Prostate gland (tissue), 2 donors: ENCODE measurements around the gene GRAMD1B.

Experiments used
- CTCF ChIP-seq, 4 experiments: fragments of 200-600 bp in 2 of 4; fragments of 450-650 bp in 2 of 4; sonication (generic) in 2 of 4; IDR thresholded peaks; 1 replicate in 3 of 4; 2 replicates in 1 of 4; pipeline ENCODE4 v1.5.1; 2016 to 2019; ENCODE audit warnings: antibody characterized with exemption in 4 of 4, mild to moderate bottlenecking in 2 of 4, moderate library complexity in 2 of 4
- POLR2A ChIP-seq: fragments of 450-650 bp; IDR thresholded peaks from one replicate; pipeline ENCODE4 v1.6.1; 2016; ENCODE audit warnings: antibody characterized with exemption, mild to moderate bottlenecking

GRCh38 chr11:123650901-123651300, 220.8 kb downstream of the GRAMD1B start:
- no peak for TF ChIP-seq CTCF (IDR thresholded peaks at IDR 0.05)
- TF ChIP-seq POLR2A, result no peak
